H1 (cell line): Measurements from ENCODE around the gene PRKAR2A. TPM values are rescaled to one million over a fixed set of nuclear protein-coding genes. Genes with fewer than 3 reads are reported as not detected.

ENCODE experiments used
- CTCF ChIA-PET: fragments of 300-600 bp; sonication (Branson Sonifier 250); formaldehyde crosslinking; loops from one replicate; lab custom pipeline; 2021; ENCODE audit not compliant: partially characterized antibody; lab: Charles Lee
- POLR2A ChIA-PET: fragments of 300-600 bp; sonication (Branson Sonifier 250); formaldehyde crosslinking; loops from one replicate; lab custom pipeline; 2021; ENCODE audit warnings: inconsistent platforms; ENCODE audit not compliant: partially characterized antibody; lab: Charles Lee
- DNase-seq, 2 experiments: peaks; one replicate each; pipeline versions ENCODE4 v3.0.0 to v3.0.0-alpha.2; 2010 to 2022; ENCODE audit warnings: low spot score in 2 of 2, low read depth in 1 of 2, mixed read lengths in 1 of 2
- FAIRE-seq: peaks from 2 replicates; lab custom pipeline; 2011; peaks lifted over from hg19 to GRCh38; lab: Jason Lieb, UNC
- H2AFZ ChIP-seq: 2 replicates; pipeline ENCODE4 v1.8.1; 2012; ENCODE audit warnings: low read length, inconsistent platforms
- H2AK5ac ChIP-seq: 2 replicates; pipeline ENCODE4 v1.6.1; 2013; ENCODE audit warnings: low read depth, low read length
- H2BK120ac ChIP-seq: replicated peaks from 2 replicates; pipeline ENCODE3; 2013; ENCODE audit warnings: low read depth, low read length, inconsistent platforms
- H2BK12ac ChIP-seq: 2 replicates; pipeline ENCODE4 v1.6.1; 2013; ENCODE audit warnings: low read depth, low read length
- H2BK15ac ChIP-seq: 2 replicates; pipeline ENCODE4 v1.6.1; 2013; ENCODE audit warnings: low read length
- H2BK20ac ChIP-seq: 2 replicates; pipeline ENCODE4 v1.6.1; 2013; ENCODE audit warnings: low read length
- H2BK5ac ChIP-seq: 2 replicates; pipeline ENCODE4 v1.6.1; 2013; ENCODE audit warnings: low read depth, low read length
- H3K14ac ChIP-seq: 2 replicates; pipeline ENCODE4 v1.6.1; 2013; ENCODE audit warnings: inconsistent platforms; ENCODE audit not compliant: insufficient read length
- H3K18ac ChIP-seq: 2 replicates; pipeline ENCODE4 v1.6.1; 2013; ENCODE audit warnings: low read length; ENCODE audit errors: extremely low read depth
- H3K23ac ChIP-seq: 2 replicates; pipeline ENCODE4 v1.6.1; 2013; ENCODE audit warnings: inconsistent platforms; ENCODE audit not compliant: insufficient read length
- H3K23me2 ChIP-seq: 2 replicates; pipeline ENCODE4 v1.6.1; 2013; ENCODE audit warnings: low read depth, low read length
- H3K27ac ChIP-seq: 2 replicates; pipeline ENCODE4 v1.6.1; 2011; ENCODE audit warnings: low read depth, low read length, inconsistent platforms
- H3K27me3 ChIP-seq, 4 experiments: replicated peaks in 1 of 4; 1 replicate in 1 of 4; 2 replicates in 3 of 4; pipeline versions ENCODE4 v1.6.1 to v1.8.1; 2011 to 2013; ENCODE audit warnings: low read length in 3 of 4, mild to moderate bottlenecking in 3 of 4, inconsistent platforms in 2 of 4, mixed read lengths in 2 of 4, moderate library complexity in 1 of 4; ENCODE audit not compliant: control insufficient read depth in 3 of 4, insufficient read depth in 3 of 4; ENCODE audit errors: extremely low read depth in 1 of 4
- H3K36me3 ChIP-seq, 4 experiments: 2 replicates each; pipeline versions ENCODE4 v1.6.1 to v1.8.1; 2011 to 2013; ENCODE audit warnings: mild to moderate bottlenecking in 4 of 4, low read length in 3 of 4, moderate library complexity in 2 of 4, control low read depth in 1 of 4, inconsistent platforms in 1 of 4; ENCODE audit not compliant: insufficient read depth in 4 of 4, control insufficient read depth in 2 of 4
- H3K4ac ChIP-seq: replicated peaks from 2 replicates; pipeline ENCODE3; 2013; ENCODE audit warnings: low read length, low read depth, mixed read lengths, inconsistent platforms; ENCODE audit not compliant: insufficient read length
- H3K4me1 ChIP-seq, 4 experiments: replicated peaks in 1 of 4; 1 replicate in 1 of 4; 2 replicates in 3 of 4; pipeline versions ENCODE4 v1.6.1 to v1.8.1; 2011 to 2013; ENCODE audit warnings: low read length in 3 of 4, inconsistent platforms in 2 of 4, mixed read lengths in 1 of 4; ENCODE audit not compliant: insufficient read depth in 4 of 4, control insufficient read depth in 3 of 4
- H3K4me2 ChIP-seq, 2 experiments: 2 replicates each; pipeline versions ENCODE4 v1.6.1 to v1.8.1; 2011 to 2013; ENCODE audit warnings: low read depth in 2 of 2, low read length in 2 of 2, control low read depth in 1 of 2, inconsistent platforms in 1 of 2, mild to moderate bottlenecking in 1 of 2; ENCODE audit not compliant: insufficient read depth in 1 of 2
- H3K4me3 ChIP-seq, 4 experiments: fragments of 200-600, 300-600 bp in 1 of 4; sonication (generic), shearing (Covaris generic), sonication (Bioruptor Twin) in 1 of 4; 2 replicates each; pipeline versions ENCODE4 v1.5.1 to v1.8.1; 2011 to 2016; ENCODE audit warnings: low read length in 4 of 4, low read depth in 3 of 4, control low read depth in 2 of 4, inconsistent platforms in 2 of 4, mild to moderate bottlenecking in 2 of 4, mixed read lengths in 1 of 4, moderate library complexity in 1 of 4; ENCODE audit not compliant: insufficient read depth in 2 of 4; ENCODE audit errors: extremely low read depth in 1 of 4
- H3K56ac ChIP-seq: replicated peaks from 2 replicates; pipeline ENCODE3; 2013; ENCODE audit warnings: low read depth, mild to moderate bottlenecking, mixed read lengths, low read length, inconsistent platforms; ENCODE audit not compliant: insufficient read length
- H3K79me1 ChIP-seq: 2 replicates; pipeline ENCODE4 v1.6.1; 2013; ENCODE audit warnings: low read depth, low read length, control low read depth
- H3K79me2 ChIP-seq, 2 experiments: 2 replicates each; pipeline versions ENCODE4 v1.6.1 to v1.8.1; 2012 to 2013; ENCODE audit warnings: low read length in 2 of 2, mild to moderate bottlenecking in 2 of 2, inconsistent platforms in 1 of 2; ENCODE audit not compliant: insufficient read depth in 2 of 2, control insufficient read depth in 1 of 2
- H3K9ac ChIP-seq, 4 experiments: replicated peaks in 1 of 4; 1 replicate in 1 of 4; 2 replicates in 3 of 4; pipeline versions ENCODE4 v1.6.1 to v1.8.1; 2011 to 2013; ENCODE audit warnings: low read depth in 3 of 4, low read length in 3 of 4, control low read depth in 2 of 4, mild to moderate bottlenecking in 2 of 4, moderate library complexity in 2 of 4, inconsistent platforms in 1 of 4; ENCODE audit errors: extremely low read depth in 1 of 4
- H3K9me3 ChIP-seq, 2 experiments: 2 replicates each; pipeline versions ENCODE4 v1.6.1 to v1.8.1; 2012 to 2013; ENCODE audit warnings: mild to moderate bottlenecking in 2 of 2, moderate library complexity in 2 of 2, control low read depth in 1 of 2, inconsistent platforms in 1 of 2, low read depth in 1 of 2, low read length in 1 of 2, mixed read lengths in 1 of 2; ENCODE audit not compliant: insufficient read depth in 2 of 2
- H4K20me1 ChIP-seq, 2 experiments: replicated peaks in 1 of 2; 2 replicates each; pipeline versions ENCODE3 to v1.8.1; 2011 to 2013; ENCODE audit warnings: inconsistent platforms in 2 of 2, low read length in 2 of 2, mild to moderate bottlenecking in 1 of 2; ENCODE audit not compliant: insufficient read depth in 2 of 2, control insufficient read depth in 1 of 2
- H4K5ac ChIP-seq: 2 replicates; pipeline ENCODE4 v1.6.1; 2013; ENCODE audit warnings: low read length, low read depth, mixed read lengths, inconsistent platforms; ENCODE audit not compliant: insufficient read length
- H4K8ac ChIP-seq: 2 replicates; pipeline ENCODE4 v1.8.0; 2013; ENCODE audit warnings: mild to moderate bottlenecking, moderate library complexity, low read length, inconsistent platforms; ENCODE audit not compliant: insufficient read depth; ENCODE audit errors: extremely low read depth
- H4K91ac ChIP-seq: replicated peaks from 2 replicates; pipeline ENCODE3; 2013; ENCODE audit warnings: low read length, mixed read lengths, inconsistent platforms; ENCODE audit not compliant: insufficient read length
- CTBP2 ChIP-seq: IDR thresholded peaks from 2 replicates; pipeline ENCODE4 v1.7.0; 2011; ENCODE audit warnings: borderline replicate concordance, mild to moderate bottlenecking, moderate library complexity, mixed read lengths, low read length; ENCODE audit not compliant: insufficient read depth, insufficient read length
- HDAC2 ChIP-seq, 2 experiments: fragments of 300-600 bp in 1 of 2; sonication (generic) in 1 of 2; IDR thresholded peaks; 2 replicates each; pipeline ENCODE4 v1.6.1; 2011 to 2012; ENCODE audit warnings: low read depth in 2 of 2, low read length in 2 of 2, mild to moderate bottlenecking in 2 of 2, moderate library complexity in 2 of 2, borderline replicate concordance in 1 of 2, inconsistent platforms in 1 of 2
- JUND ChIP-seq: IDR thresholded peaks from 2 replicates; pipeline ENCODE4 v1.6.1; 2011; ENCODE audit warnings: mild to moderate bottlenecking, improper control_type of control experiment, low read length
- PHF8 ChIP-seq: fragments of 200-600 bp; sonication (generic); conservative IDR thresholded peaks from 2 replicates; pipeline ENCODE4 v1.7.1; 2012; ENCODE audit warnings: low read depth, mild to moderate bottlenecking, inconsistent platforms, low read length, moderate library complexity
- RAD21 ChIP-seq, 2 experiments: IDR thresholded peaks in 1 of 2; conservative IDR thresholded peaks in 1 of 2; 2 replicates each; pipeline ENCODE4 v1.6.1; 2011; ENCODE audit warnings: low read depth in 2 of 2, low read length in 2 of 2, improper control_type of control experiment in 1 of 2, inconsistent platforms in 1 of 2, mild to moderate bottlenecking in 1 of 2, moderate library complexity in 1 of 2
- RNF2 ChIP-seq: fragments of 200-900, 300-1000 bp; sonication (generic); IDR thresholded peaks from 2 replicates; pipeline ENCODE4 v1.7.1; 2016; ENCODE audit warnings: borderline replicate concordance, low read depth, mild to moderate bottlenecking, antibody characterized with exemption, low read length; ENCODE audit not compliant: poor library complexity, severe bottlenecking; ENCODE audit errors: missing control alignments
- SP2 ChIP-seq: IDR thresholded peaks from 2 replicates; pipeline ENCODE4 v1.6.1; 2012; ENCODE audit warnings: mild to moderate bottlenecking, low read length, inconsistent platforms
- SP4 ChIP-seq: IDR thresholded peaks from 2 replicates; pipeline ENCODE4 v1.6.1; 2012; ENCODE audit warnings: low read length, inconsistent platforms
- TAF7 ChIP-seq: optimal IDR thresholded peaks from 2 replicates; pipeline ENCODE3; 2011; ENCODE audit warnings: low read depth, mild to moderate bottlenecking, inconsistent platforms, low read length, moderate library complexity, borderline replicate concordance
- WGBS, 2 experiments: shearing (Covaris generic) in 1 of 2; methylation state at CpG; one replicate each; pipeline versions ENCODE4 v1.1.6 to v1.1.7; 2013 to 2015; ENCODE audit warnings: low lambda C conversion rate in 2 of 2, mixed read lengths in 2 of 2, inconsistent platforms in 1 of 2, low coverage in 1 of 2, missing lambda C conversion rate in 1 of 2; ENCODE audit not compliant: insufficient replicate concordance in 2 of 2, insufficient coverage in 1 of 2, insufficient read length in 1 of 2; ENCODE audit errors: extremely low coverage in 1 of 2, missing lambda C conversion rate in 1 of 2; 5-methylcytosine and 5-hydroxymethylcytosine counted together
- polyA plus RNA-seq, 7 experiments: library from polyadenylated mRNA; depleted of rRNA in 3 of 7; stranded (reverse) in 5 of 7; unstranded in 2 of 7; fragments of >200 nt in 5 of 7; fragments of 200-250 nt in 2 of 7; gene quantifications; 1 replicate in 5 of 7; 2 replicates in 1 of 7; 4 replicates in 1 of 7; pipeline versions ENCODE4 v1.2.1 to v1.2.3, GENCODE V29; 2011 to 2013; ENCODE audit warnings: missing spikeins in 2 of 7, mixed read lengths in 2 of 7
- total RNA-seq: library from RNA; stranded (reverse); fragmentation: NEBNext Ultra II Directional; extraction: Animal tissue kit (Norgen Biotek cat#: 25700); gene quantifications from 2 replicates; pipeline ENCODE4 v1.2.1, GENCODE V29; 2021

Gene PRKAR2A
- total and polyA plus RNA-seq, 2 of the 8 experiments (the other 6 are each of a cell fraction or from before 2014, with no cell fraction given), result 6.3 to 42.4 TPM

DNA sequence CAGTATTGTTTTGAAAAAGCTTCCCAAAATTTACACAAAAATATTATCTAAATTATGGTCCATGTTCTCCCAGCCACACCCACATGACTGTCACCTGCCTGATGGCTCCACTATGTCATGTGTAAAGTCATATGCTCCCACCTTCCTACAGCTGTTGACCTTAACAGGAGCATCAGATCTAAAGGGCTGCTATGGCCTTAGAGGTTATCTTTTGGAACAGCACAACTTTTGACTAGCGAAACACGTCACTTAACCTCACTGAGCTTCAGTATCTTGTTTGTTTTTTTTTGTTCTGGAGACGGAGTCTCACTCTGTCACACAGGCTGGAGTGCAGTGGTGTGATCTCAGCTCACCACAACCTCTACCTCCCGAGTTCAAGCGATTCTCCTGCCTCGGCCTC, 64.4 kb downstream of the PRKAR2A start:
- H2BK20ac ChIP-seq, result no peak overlapping the region
- no peak overlapping the region for H3K9ac ChIP-seq
- H2BK5ac ChIP-seq, result no peak overlapping the region
- H2BK15ac ChIP-seq, result no peak overlapping the region
- H3K79me2 ChIP-seq, result no peaks in the 10 kb centered on the region
- FAIRE-seq, result no peak
- H3K18ac ChIP-seq, result no peak overlapping the region
- H2BK12ac ChIP-seq, result no peak overlapping the region
- H4K91ac ChIP-seq, result no peak overlapping the region
- POLR2A ChIA-PET, result interaction anchor here (1.1 kb wide), 1 partner anchor 22 kb away, joined by 4 read pairs; no protein-coding TSS in a partner anchor
- no peak for DNase-seq
- H3K56ac ChIP-seq, result no peak overlapping the region
- no peaks in the 10 kb centered on the region for H3K9me3 ChIP-seq
- no peak overlapping the region for H3K4ac ChIP-seq
- H4K8ac ChIP-seq, result no peak overlapping the region
- H3K23me2 ChIP-seq, result no peaks in the 10 kb centered on the region
- H3K4me3 ChIP-seq, result no peak overlapping the region
- peaks cover 0 to 2% (median 0%) of the 10 kb centered on the region in 4 experiments; a peak in 1 of 8 replicates for H3K36me3 ChIP-seq
- H3K14ac ChIP-seq, result no peak overlapping the region
- no peaks in the 10 kb centered on the region for H3K79me1 ChIP-seq
- no peak overlapping the region for H2BK120ac ChIP-seq
- no peak overlapping the region for H2AK5ac ChIP-seq
- H4K20me1 ChIP-seq, result no peaks in the 10 kb centered on the region
- no peak overlapping the region for H4K5ac ChIP-seq
- H3K27me3 ChIP-seq, result no peaks in the 10 kb centered on the region
- CTCF ChIA-PET, result interaction anchor here (0.9 to 1.3 kb wide), 4 partner anchors 12 to 155 kb away, joined by 3 to 4 read pairs (median 3); no protein-coding TSS in a partner anchor
- H3K27ac ChIP-seq, result no peak overlapping the region
- no peak overlapping the region for H3K4me2 ChIP-seq
- H3K4me1 ChIP-seq, result no peaks in the 10 kb centered on the region
- no peak overlapping the region for H2AFZ ChIP-seq
- no peak overlapping the region for H3K23ac ChIP-seq
- TF ChIP-seq JUND (no peak), PHF8 (no peak), SP4 (no peak), RAD21 (IDR thresholded peaks at IDR 0.05 in 1 of 2, conservative IDR thresholded peaks at IDR 0.05 in 1 of 2; ENCODE audit: low read depth in 2 of 2, low read length in 2 of 2) (no peak), RNF2 (no peak), TAF7 (no peak), HDAC2 (IDR thresholded peaks at IDR 0.05; ENCODE audit: borderline replicate concordance in 1 of 2, low read depth in 2 of 2, low read length in 2 of 2) (no peak), SP2 (no peak), CTBP2 (no peak)
- 97% methylated on average over 6 of the region's 6 CpGs; no CpG with 5 or more reads in 1 of the 2 experiments for WGBS, 2 experiments
